Left ventricle myocardium superior (tissue), 1 donor: Measurements from ENCODE around the gene TEX9. TPM values are rescaled to one million over a fixed set of nuclear protein-coding genes. Genes with fewer than 3 reads are reported as not detected.

Experiments
- total RNA-seq: library from RNA; stranded (reverse); fragmentation: NEBNext Ultra II Directional; extraction: Animal tissue kit (Norgen Biotek cat#: 25700); gene quantifications from one replicate; pipeline ENCODE4 v1.2.1, GENCODE V29; 2021
- donor health status: DM: no; HTN: yes; CAD: no; lungs with severe emphysema.

Gene TEX9
- total RNA-seq, 1 donor from 2014 or later: 0.40 TPM

Other genes with a start within 250 kb of the TEX9 start
- gene RFX7, start 121.5 kb upstream of the TEX9 start, total RNA-seq: 7.2 TPM
- 1.0 TPM for gene MNS1, start 99.7 kb downstream of the TEX9 start, total RNA-seq